Activated naive CD4-positive, alpha-beta T cell treated with Interleukin-2 at 50 U/mL for 16 hours (primary cell): ENCODE results near the gene NEK4.
"Not testable (repeated sequence)": the region's sequence is repeated elsewhere in the genome, so short reads cannot be mapped to it uniquely, and the experiment has no call there.

Source experiments
- DNase-seq: peaks from one replicate; pipeline ENCODE4 v3.0.0-alpha.2; 2020

The NEK4 gene

DNA sequence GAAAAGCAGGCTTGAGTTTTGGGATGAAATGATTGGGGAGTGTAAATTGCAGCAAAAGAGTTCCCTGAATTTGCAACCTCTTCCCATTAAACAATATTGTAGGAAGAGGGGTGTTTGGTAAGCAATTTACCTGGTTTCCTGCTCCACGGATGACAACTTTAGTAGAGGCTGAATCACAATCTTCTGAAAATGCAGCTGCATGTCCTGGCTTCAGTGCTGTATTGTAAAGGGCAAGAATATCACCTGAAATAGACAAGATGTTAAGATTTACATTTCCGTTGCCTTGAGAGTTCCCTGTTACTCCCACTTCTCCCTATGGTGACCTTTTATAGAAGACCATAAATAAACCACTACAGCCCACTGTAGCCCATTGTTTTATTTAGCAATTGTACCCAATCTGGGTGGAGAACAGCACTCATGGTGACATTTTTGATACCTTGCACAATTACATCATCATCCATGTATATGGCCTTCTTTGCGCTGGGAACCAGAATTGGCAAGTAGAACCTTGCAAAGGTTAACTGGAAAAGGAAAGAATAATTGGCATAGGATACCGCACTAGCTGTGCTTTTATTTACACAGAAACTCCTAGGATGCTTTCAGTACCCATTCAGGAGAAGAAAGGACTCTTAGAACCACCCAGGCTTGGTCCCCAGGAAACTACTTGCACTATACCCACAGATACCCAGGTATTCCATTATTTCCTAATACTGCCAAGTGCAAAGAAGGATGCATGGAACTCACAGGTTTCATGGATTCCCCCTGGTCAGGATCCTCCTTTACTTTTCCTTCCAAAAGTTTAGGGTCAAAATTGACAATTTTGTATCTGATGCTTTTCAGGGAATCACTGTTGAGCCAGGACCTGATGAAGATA lies 74.7 kb downstream of the NEK4 start:
- no peak for DNase-seq

DNA sequence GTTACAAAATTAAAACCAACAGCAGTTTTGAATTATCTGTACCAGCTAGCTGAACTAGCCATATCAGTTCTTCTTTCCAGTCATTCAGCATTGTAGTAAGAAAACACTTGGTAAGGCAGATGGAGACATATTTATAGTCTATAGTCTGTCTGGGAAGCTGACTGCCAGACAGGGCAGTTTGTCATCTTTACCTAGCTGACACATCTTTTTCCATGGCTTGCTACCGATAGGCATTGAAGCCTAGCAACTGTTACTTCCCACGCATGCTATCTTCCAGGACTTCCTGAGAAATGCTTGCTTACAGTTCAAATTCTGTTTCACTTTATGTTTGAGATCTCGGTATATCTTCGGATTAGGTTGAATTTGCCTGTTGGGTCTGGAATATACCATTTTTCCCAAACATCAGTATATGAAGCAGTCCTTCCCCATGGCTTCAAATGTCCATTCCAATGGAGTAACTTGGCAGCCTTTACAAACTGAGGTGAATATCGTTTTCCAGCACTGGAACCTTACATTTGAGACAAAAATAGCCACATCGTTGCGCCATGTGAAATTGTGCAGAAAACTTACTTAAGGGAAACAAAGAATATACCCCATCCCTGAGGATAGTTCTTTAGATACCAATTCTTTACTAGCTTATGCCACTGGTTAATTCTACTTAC lies 76.1 kb downstream of the NEK4 start:
- no peak for DNase-seq

DNA sequence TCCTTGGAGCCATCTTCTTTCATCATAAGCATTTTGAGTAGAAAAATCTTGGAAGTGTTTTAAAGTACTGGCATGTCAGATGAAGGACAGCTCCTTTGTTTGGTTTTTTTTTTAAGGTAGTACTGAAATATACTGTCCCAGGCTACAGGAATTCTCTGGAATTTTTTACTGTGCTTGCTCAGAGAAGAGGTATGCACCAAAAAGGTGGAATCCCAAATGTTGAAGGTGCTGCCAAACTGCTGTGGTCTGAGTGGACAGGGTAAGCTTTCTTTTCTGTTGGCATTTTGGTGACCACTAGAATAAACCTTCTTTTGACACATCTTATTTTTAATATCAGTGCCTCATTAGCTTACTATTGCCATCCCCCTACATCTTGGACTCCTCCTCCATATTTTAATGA lies 77.7 kb downstream of the NEK4 start:
- no peak for DNase-seq

- DNase-seq: no peak
Measured at GRCh38 chr3:52690560-52690959, 80.2 kb downstream of the NEK4 start.

- DNase-seq: no peak
Measured at GRCh38 chr3:52689151-52689550, 81.6 kb downstream of the NEK4 start.

DNA sequence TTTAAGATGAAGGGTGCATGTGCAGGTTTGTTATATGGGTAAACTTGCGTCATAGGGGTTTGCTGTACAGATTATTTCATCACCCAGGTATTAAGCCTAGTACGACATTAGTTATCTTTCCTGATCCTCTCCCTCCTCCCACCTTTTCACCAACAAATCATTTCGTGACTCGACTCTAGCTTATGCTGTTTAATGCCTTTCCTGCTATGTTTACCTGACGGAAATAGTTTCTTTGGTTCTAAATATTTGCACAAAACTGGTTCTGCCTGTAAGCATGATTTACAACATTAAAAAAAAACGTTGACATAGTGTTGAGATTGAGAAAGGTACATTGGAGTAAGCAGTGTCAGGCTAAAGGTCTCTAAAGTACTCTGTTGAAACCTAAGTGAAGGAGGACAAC lies 82.5 kb downstream of the NEK4 start:
- no peak for DNase-seq

DNA sequence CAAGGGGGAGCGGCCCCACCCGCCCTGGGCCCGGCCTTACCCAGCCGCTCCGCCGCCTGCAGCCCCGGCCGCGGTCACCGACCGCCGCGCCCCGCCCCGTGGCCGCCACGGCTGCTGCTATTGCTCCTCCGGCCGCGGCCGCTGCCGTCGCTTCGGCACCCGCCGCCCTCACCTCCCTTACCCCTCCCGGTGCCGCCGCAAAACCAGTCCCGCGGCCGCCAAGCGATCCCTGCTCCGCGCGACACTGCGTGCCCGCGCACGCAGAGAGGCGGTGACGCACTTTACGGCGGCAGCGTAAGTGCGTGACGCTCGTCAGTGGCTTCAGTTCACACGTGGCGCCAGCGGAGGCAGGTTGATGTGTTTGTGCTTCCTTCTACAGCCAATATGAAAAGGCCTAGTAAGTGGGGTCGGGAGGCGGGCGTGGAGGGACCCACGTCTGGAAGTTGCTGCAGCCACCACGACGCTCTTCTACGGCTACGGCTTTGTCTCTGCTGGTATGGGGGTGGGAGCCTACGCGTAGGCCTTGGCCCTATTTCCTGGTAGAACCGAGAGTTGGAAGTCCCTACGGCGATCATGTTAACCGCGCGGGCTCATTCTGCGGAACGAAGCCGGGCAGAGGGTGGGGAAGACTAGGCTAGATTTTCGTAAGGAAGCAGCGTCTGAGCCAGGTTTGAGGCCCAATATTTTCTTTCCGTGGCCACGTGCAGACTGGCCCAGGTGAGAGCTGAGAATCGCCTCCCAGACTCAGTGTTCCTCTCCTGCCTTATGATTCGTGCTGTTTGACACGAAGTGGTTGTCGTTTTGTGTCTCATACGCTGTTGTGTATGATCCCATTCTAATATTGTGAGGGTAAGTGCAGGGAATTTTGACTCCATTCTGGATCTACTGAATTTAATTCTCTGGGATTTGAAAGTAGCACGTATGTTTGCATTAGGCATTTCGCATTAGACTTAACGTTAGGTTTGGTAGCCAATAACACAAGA lies 84.7 kb downstream of the NEK4 start, which contains the start of the genes GNL3 and PBRM1:
GNL3 (plus strand) TSS at position 324 of the 983 bp plus-strand sequence; CDS start at position 385, 61 bp downstream.
PBRM1 (minus strand) TSS at position 205 of the 983 bp plus-strand sequence.
- DNase-seq: peak; percentile 94

DNA sequence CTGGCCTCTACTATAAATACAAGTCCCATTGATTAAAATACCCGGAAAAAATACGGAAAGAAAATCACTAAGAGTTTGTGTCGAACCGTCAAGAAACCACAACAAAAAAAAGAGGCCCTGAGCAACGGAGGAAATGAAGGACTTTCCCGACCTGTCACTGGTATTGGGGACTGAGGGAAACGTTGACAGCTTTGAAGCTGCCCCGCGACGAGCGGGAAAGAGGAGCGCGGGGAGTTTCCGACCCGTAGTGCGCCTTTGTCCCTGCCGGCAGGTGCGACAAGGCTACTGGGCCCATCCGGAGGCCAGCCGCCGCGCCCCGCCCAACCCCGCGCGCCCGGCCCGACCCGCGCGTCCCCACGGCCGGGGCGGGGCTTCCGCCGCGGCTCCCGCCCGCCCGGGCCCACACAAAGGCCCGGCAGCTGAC lies 85.4 kb downstream of the NEK4 start:
- peak; percentile 83 for DNase-seq

GRCh38 chr3:52684184-52684583 lies 86.6 kb downstream of the NEK4 start:
- DNase-seq: no peak

- no peak for DNase-seq
Measured at GRCh38 chr3:52683611-52684010, 87.1 kb downstream of the NEK4 start.

- peak; percentile 58 for DNase-seq
Measured at GRCh38 chr3:52682016-52682415, 88.7 kb downstream of the NEK4 start.

- no peak for DNase-seq
Measured at GRCh38 chr3:52681596-52681995, 89.1 kb downstream of the NEK4 start.

GRCh38 chr3:52679811-52680210 lies 90.9 kb downstream of the NEK4 start:
- DNase-seq: no peak

DNA sequence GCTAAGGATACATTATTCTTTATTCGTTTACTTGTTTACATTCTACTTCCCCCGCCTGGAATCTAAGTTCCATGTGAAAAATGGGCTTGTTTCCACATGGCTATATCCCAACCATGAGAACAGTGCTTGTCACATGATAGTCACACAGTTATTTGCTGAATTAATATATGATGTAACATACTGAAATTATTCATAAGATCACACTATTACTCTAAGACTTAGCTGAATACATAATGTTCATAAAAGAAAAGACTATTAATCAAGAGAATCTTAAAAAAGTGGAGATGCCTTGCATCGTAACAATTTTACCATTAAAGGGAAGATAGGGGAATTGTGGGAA lies 91.6 kb downstream of the NEK4 start:
- no peak for DNase-seq

DNA sequence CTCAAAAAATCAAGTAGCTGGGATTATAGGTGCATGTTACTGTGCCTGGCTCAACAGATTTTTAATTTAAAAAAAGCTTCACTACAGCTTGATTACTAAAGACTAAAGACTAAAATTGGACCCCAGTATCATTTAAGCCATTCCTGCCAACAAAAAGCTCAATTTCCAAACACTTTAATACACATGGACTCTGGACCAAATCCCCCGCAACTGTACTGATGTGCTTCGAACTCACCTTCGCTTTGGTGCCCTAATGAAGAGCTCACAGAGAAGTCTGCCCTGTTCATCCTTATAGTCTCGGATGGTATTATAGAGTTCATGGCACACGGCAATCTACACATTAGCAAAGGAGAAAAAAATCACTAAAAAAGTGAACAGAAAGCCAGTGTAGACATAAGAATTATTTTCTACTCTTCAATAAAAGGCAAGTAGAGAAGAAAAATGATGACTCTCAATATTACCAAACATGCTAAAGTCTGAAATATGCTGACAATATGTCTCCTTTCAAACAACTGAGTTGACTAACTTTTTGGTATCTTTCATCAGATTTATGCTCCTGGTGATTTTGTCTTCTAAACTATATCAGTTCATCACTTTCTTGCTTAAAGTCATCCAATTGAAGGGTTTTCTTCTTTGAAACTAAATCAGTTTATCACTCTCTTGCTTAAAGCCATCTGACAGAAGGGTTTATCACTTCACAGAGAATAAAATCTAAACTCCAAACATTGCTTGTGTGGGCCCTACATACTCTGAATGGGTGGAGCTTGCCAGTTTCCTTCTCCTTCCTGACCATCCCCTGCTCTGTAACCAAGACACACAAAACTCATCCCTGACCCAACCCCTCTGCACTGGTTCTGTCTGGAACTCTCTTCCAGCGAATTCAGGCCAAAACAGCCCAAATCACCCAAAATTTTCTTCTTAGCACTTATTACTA lies 92.2 kb downstream of the NEK4 start:
- no peak for DNase-seq

- not testable (repeated sequence) for DNase-seq
Measured at GRCh38 chr3:52676201-52676600, 94.5 kb downstream of the NEK4 start.

GRCh38 chr3:52671676-52672075 lies 99.1 kb downstream of the NEK4 start:
- no peak for DNase-seq

DNA sequence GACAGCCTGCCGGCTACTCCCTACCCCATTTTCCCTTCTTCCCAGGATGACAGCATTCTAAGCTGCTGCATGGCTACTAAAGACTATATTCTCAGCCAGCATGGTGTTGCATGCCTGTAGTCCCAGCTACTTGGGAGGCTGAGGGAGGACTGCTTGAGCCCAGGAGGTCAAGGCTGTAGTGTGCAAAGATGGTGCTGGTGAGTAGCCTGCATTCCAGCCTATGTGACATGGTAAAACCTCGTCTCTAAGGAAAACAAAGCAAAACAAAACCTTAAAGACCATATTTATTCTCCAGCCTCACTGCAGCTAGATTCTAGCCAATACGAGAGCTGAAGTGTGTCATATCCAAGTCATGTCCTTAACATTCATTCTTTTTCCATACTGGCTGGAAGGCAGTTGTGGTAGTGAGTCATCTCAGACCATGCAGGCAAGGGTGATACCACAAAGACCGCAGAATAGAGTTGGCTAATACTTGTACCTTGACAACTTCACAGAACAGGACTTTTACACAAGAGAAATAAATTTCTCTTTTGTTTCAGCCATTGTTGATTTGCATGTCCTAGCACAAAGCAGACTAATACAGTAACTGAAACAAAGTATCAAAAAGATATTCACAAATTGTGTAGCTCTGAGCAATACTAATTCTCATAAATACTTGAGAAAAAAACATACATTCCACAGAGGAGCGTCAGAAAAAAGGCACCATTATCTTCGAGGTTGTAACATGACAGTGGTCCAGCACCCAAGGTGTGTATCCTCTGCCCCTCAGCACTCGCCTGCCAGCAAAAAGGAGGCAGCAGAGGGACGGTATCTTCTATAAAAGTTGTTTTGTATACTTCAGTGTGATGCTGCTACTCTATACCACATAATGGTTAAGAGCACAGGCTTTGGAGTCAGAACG lies 99.9 kb downstream of the NEK4 start:
- DNase-seq: peak; percentile 63

DNA sequence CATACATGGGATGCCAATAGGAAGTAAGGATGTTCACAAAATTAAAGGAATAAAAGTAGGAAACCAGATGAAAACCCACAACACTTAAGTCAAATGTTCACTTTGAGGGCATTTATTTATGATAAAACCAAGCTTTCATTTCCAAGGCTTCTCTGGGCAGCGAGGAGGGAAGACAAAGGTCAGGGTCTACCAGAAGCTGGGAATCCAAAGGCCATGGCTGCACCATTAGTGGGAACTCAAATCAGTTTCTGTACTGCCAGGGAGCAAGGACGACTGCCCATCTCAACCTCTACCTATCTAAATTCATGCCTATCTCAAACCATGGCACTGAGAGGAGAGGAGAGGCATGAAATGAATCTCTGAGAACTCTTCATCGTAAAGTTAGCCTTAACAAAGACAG lies 107.6 kb downstream of the NEK4 start:
- DNase-seq: no peak

DNA sequence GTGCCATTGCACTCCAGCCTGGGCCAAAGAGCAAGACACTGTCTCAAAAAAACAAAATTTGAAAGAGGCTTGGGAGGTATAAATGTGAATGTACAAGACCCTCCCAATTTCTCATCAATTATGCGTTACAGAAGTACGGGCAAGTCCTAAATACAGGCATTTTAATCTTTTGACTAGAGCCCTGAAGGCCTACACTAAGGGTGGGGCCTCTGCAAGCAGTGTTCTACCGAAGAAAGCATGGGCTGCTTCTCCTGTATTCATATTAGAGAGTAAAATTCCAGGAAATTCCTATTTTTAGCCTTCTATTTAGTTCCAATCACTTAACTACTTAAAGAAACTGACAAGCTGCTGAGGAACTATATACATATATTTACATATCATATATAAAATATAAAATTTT lies 110.7 kb downstream of the NEK4 start:
- no peak for DNase-seq
